Gastrocnemius medialis (tissue), 4 donors: Measurements from ENCODE around the gene TSPAN9. TPM values are rescaled to one million over a fixed set of nuclear protein-coding genes. Genes with fewer than 3 reads are reported as not detected.

Source experiments
- ATAC-seq, 2 donors: fragments of 150-250 bp; one replicate each; pipeline ENCODE4 v1.9.1; 2016
- DNase-seq, 2 donors: peaks; one replicate each; pipeline ENCODE4 v3.0.0-alpha.2; 2019
- H3K27ac ChIP-seq, 4 donors: fragments of 200-600 bp; sonication (generic); 1 replicate in 1 of 4; 2 replicates in 3 of 4; pipeline ENCODE4 v1.5.1; 2016 to 2018; ENCODE audit warnings: mild to moderate bottlenecking in 2 of 4, moderate library complexity in 1 of 4
- H3K27me3 ChIP-seq, 3 donors: fragments of 200-600 bp; sonication (generic) in 2 of 3; 1 replicate in 1 of 3; 2 replicates in 2 of 3; pipeline versions ENCODE4 v1.5.1 to v1.6.0; 2016 to 2019; ENCODE audit warnings: mild to moderate bottlenecking in 1 of 3, moderate library complexity in 1 of 3
- H3K36me3 ChIP-seq, 2 donors: fragments of 200-600 bp; sonication (generic) in 1 of 2; one replicate each; pipeline ENCODE4 v1.5.1; 2017 to 2018
- H3K4me1 ChIP-seq, 2 donors: fragments of 200-600 bp; sonication (generic) in 1 of 2; one replicate each; pipeline ENCODE4 v1.5.1; 2016 to 2017; ENCODE audit warnings: mild to moderate bottlenecking in 2 of 2
- H3K4me3 ChIP-seq, 4 donors: fragments of 200-600 bp; sonication (generic) in 3 of 4; 1 replicate in 1 of 4; 2 replicates in 3 of 4; pipeline ENCODE4 v1.5.1; 2016 to 2019; ENCODE audit warnings: mild to moderate bottlenecking in 2 of 4
- H3K9me3 ChIP-seq, 3 donors: fragments of 200-600 bp; sonication (generic) in 2 of 3; 1 replicate in 1 of 3; 2 replicates in 2 of 3; pipeline ENCODE4 v1.5.1; 2016 to 2019
- CTCF ChIP-seq, 5 experiments: fragments of 450-650 bp in 3 of 5; fragments of 200-600 bp in 2 of 5; sonication (generic) in 2 of 5; IDR thresholded peaks in 4 of 5; conservative IDR thresholded peaks in 1 of 5; 1 replicate in 4 of 5; 2 replicates in 1 of 5; pipeline ENCODE4 v1.5.1; 2016 to 2019; ENCODE audit warnings: antibody characterized with exemption in 5 of 5, mild to moderate bottlenecking in 3 of 5, moderate library complexity in 3 of 5
- POLR2A ChIP-seq, 2 donors: fragments of 450-650 bp; IDR thresholded peaks; one replicate each; pipeline ENCODE4 v1.6.1; 2017; ENCODE audit warnings: antibody characterized with exemption in 2 of 2, mild to moderate bottlenecking in 2 of 2, moderate library complexity in 2 of 2
- in situ Hi-C, 4 donors: fragments of 200-750 bp; cut with MboI; loops; one replicate each; pipeline versions ENCODE4 v1.15.0 to v1.8.0; 2017; ENCODE audit warnings: low sequenced_read_pairs in 4 of 4
- intact Hi-C: fragments of 100-400 bp; cut with DNase I; formaldehyde crosslinking; loops from one replicate; pipeline ENCODE4 v1.15.1; 2023; ENCODE audit warnings: low total_unique reads
- total RNA-seq, 4 donors: library from RNA; depleted of rRNA; stranded (reverse); fragments of >200 nt; gene quantifications; one replicate each; pipeline versions ENCODE4 v1.1.0 to v1.2.3, GENCODE V29; 2016

Gene TSPAN9
- total RNA-seq, 4 donors from 2014 or later: 4.7 to 9.4 (median 7.4) TPM

GRCh38 chr12:3320881-3321509, 243.8 kb downstream of the TSPAN9 start:
- no peaks in the 10 kb centered on the region for H3K27me3 ChIP-seq
- no peaks in the 10 kb centered on the region for H3K4me1 ChIP-seq
- ATAC-seq: no peak
- H3K36me3 ChIP-seq: no peaks in the 10 kb centered on the region
- DNase-seq: no peak
- intact Hi-C loops: no loop called here
- in situ Hi-C loops: loop anchor here in 1 of 4 donors (25.0 kb wide), 1 partner anchor 316 kb away; no protein-coding TSS in a partner anchor
- TF ChIP-seq POLR2A (IDR thresholded peaks at IDR 0.05) (no peak), CTCF (IDR thresholded peaks at IDR 0.05 in 4 of 5, conservative IDR thresholded peaks at IDR 0.05 in 1 of 5) (no peak)
- no peaks in the 10 kb centered on the region for H3K9me3 ChIP-seq
- no peak overlapping the region for H3K27ac ChIP-seq
- H3K4me3 ChIP-seq: no peak overlapping the region

GRCh38 chr12:3321881-3322280, 244.7 kb downstream of the TSPAN9 start:
- in situ Hi-C loops (loop anchor here in 1 of 4 donors (25.0 kb wide), 1 partner anchor 315 kb away; no protein-coding TSS in a partner anchor), intact Hi-C loops (no loop called here)
- H3K27ac ChIP-seq: no peak overlapping the region
- no peaks in the 10 kb centered on the region for H3K9me3 ChIP-seq
- ATAC-seq (no peak), DNase-seq (no peak)
- H3K36me3 ChIP-seq: no peaks in the 10 kb centered on the region
- peaks cover 0 to under 1% of the 10 kb centered on the region in 2 donors for H3K4me1 ChIP-seq
- no peak overlapping the region for H3K4me3 ChIP-seq
- no peaks in the 10 kb centered on the region for H3K27me3 ChIP-seq
- TF ChIP-seq POLR2A (IDR thresholded peaks at IDR 0.05) (no peak), CTCF (IDR thresholded peaks at IDR 0.05 in 4 of 5, conservative IDR thresholded peaks at IDR 0.05 in 1 of 5) (no peak)

- DNase-seq (no peak), ATAC-seq (no peak)
- no peak overlapping the region for H3K27ac ChIP-seq
- intact Hi-C loops: no loop called here
- H3K4me1 ChIP-seq: peaks cover 0 to 4% of the 10 kb centered on the region in 2 donors
- TF ChIP-seq CTCF (IDR thresholded peaks at IDR 0.05 in 4 of 5, conservative IDR thresholded peaks at IDR 0.05 in 1 of 5) (no peak), POLR2A (IDR thresholded peaks at IDR 0.05) (no peak)
- no peak overlapping the region for H3K4me3 ChIP-seq
- H3K9me3 ChIP-seq: no peaks in the 10 kb centered on the region
- H3K27me3 ChIP-seq: no peaks in the 10 kb centered on the region
- in situ Hi-C loops: loop anchor here in 1 of 4 donors (25.0 kb wide), 1 partner anchor 314 kb away; no protein-coding TSS in a partner anchor
- H3K36me3 ChIP-seq: no peaks in the 10 kb centered on the region
Measured at GRCh38 chr12:3323002-3323685, 246.0 kb downstream of the TSPAN9 start.

- TF ChIP-seq CTCF (IDR thresholded peaks at IDR 0.05 in 4 of 5, conservative IDR thresholded peaks at IDR 0.05 in 1 of 5) (no peak), POLR2A (IDR thresholded peaks at IDR 0.05) (no peak)
- no peaks in the 10 kb centered on the region for H3K36me3 ChIP-seq
- no peaks in the 10 kb centered on the region for H3K27me3 ChIP-seq
- ATAC-seq (no peak), DNase-seq (no peak)
- in situ Hi-C loops: no loop called here
- intact Hi-C loops: no loop called here
- no peak overlapping the region for H3K27ac ChIP-seq
- no peak overlapping the region for H3K4me3 ChIP-seq
- no peaks in the 10 kb centered on the region for H3K9me3 ChIP-seq
- H3K4me1 ChIP-seq: peaks cover 0 to 4% of the 10 kb centered on the region in 2 donors
Measured at GRCh38 chr12:3325736-3326135, 248.6 kb downstream of the TSPAN9 start.
